NCI-H748 treated with DMSO at 0.1 percent for 48 hours (cell line): ENCODE measurements around the gene JAKMIP3.
A peak's percentile ranks its signal among the peaks of the same experiment; 100 is the strongest.

Experiments used
- DNase-seq: peaks from one replicate; lab custom pipeline; 2025; lab: John Stamatoyannopoulos, UW

JAKMIP3 gene

GRCh38 chr10:132043861-132044695 is 21.7 kb upstream of the JAKMIP3 start:
- no peak for DNase-seq

GRCh38 chr10:132044803-132045202 is 20.9 kb upstream of the JAKMIP3 start:
- DNase-seq = no peak

DNA sequence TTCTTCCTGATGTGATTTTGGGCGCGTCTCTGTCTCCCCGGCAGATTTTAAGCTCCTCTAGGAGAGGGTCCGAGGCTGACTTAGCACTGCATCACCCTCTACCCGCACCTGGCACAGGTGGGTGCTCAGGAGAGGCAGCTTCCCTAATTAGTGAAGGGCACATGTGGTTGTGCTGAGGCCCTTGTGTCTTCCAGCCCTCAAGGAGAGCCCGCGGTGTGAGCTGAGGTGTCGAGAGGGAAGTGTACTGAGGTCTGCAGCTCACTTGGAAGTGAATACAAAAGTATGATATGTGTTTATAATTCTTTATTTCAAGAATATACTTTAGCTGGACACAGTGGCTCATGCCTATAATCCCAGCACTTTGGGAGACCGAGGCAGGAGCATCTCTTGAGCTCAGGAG is 20.4 kb upstream of the JAKMIP3 start:
- DNase-seq = no peak

GRCh38 chr10:132047575-132048293 is 18.0 kb upstream of the JAKMIP3 start:
- DNase-seq = no peak

DNA sequence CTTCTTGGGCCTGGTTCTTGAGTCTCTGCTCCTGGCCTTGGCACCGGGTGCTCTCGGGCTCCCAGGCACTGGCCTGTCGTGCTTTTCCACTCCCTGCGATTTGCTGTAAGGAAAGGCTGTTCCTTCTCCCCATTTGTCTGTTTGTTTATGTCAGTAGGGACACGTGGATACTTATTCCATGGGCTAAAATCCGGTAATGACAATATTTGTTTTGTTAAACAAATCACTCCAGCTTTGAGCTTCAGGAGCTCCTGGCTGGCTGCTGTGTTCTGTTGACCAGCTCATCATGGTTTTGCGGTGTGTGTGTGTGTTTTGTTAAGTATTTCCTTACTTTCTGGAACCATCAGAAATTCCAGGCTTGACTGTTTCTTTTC is 17.5 kb upstream of the JAKMIP3 start:
- peak; percentile 67 for DNase-seq

GRCh38 chr10:132050191-132050590 is 15.6 kb upstream of the JAKMIP3 start:
- DNase-seq = no peak

GRCh38 chr10:132052124-132052523 is 13.6 kb upstream of the JAKMIP3 start:
- no peak for DNase-seq

DNA sequence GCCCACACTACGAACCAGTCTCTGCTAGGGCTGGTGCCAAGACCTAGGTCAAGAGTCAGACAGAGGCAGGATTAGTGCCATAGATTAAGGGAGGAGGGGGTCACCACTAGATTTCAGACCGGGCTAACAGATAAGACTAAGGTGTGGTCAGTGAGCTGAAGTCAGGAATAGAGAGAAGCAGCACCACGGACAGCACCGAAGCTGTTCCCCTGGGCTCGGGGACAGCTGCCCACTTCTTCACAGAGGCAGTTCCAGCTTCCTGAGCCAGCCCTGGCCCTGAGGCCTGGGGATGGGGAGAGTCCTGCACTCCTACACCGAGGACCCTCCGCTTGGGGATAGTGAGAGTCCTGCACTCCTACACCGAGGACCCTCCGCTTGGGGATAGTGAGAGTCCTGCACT is 11.2 kb upstream of the JAKMIP3 start:
- no peak for DNase-seq

GRCh38 chr10:132055616-132056015 is 10.1 kb upstream of the JAKMIP3 start:
- no peak for DNase-seq

DNA sequence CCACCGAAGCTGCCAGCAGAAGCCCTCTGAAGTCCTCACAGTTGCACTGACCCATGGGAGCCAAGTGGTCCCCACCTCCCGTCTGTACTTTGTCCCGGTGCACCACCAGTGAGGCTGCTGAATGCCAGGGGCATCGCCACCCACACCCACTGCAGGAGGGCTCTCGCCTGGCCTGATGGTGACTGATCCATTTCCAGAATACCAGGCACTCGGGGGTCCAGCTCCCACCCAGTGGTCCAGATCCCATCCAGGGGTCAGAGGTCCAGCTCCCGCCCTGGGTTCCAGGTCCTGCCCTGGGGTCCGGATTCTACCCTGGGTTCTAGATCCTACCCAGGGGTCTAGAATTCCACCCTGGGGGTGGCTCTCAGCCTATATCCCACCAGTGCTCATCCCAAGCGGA is 9.1 kb upstream of the JAKMIP3 start:
- no peak for DNase-seq

- DNase-seq = no peak
Measured at GRCh38 chr10:132057191-132057681, 8.5 kb upstream of the JAKMIP3 start.

- no peak for DNase-seq
Measured at GRCh38 chr10:132058111-132058745, 7.5 kb upstream of the JAKMIP3 start.

- no peak for DNase-seq
Measured at GRCh38 chr10:132058793-132059759, 6.7 kb upstream of the JAKMIP3 start.

- DNase-seq = no peak
Measured at GRCh38 chr10:132059760-132060508, 5.8 kb upstream of the JAKMIP3 start.

DNA sequence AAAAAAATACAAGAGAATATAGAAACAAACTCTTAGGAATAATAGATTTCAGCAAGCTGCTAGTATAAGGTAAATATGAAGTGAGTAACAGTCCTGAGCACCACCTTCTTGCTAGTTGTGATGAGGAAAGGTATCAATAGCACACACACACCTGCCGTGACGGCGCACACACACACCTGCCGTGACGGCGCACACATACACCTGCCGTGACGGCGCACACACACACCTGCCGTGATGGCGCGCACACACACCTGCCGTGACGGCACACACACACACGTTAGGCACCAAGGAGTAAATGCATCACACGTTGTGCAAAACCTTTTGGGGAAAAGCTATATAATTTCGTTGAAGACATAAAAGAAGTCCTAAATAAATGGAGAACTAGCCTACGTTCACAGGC is 4.7 kb upstream of the JAKMIP3 start:
- DNase-seq = no peak

DNA sequence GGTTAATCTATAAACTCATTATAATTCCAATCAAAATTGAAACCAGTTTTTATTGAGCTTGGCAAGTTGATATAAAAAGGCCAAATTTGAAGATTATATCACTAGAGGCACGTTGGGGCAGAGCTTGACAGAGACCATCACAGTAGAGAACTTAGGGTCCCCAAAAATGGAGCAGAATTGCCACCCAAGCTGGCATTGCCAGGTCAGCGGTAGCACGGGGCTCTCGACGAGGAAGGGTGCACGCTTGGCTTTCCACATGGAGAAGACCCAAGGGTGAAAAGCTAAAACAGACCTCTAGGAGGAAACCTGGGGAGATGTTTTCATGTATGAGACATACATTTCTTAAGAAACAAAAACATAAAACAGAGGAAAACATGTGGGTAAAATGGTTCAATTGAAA is 4.3 kb upstream of the JAKMIP3 start:
- no peak for DNase-seq

- no peak for DNase-seq
Measured at GRCh38 chr10:132062116-132062515, 3.6 kb upstream of the JAKMIP3 start.

GRCh38 chr10:132062641-132063390 is 2.9 kb upstream of the JAKMIP3 start:
- no peak for DNase-seq

DNA sequence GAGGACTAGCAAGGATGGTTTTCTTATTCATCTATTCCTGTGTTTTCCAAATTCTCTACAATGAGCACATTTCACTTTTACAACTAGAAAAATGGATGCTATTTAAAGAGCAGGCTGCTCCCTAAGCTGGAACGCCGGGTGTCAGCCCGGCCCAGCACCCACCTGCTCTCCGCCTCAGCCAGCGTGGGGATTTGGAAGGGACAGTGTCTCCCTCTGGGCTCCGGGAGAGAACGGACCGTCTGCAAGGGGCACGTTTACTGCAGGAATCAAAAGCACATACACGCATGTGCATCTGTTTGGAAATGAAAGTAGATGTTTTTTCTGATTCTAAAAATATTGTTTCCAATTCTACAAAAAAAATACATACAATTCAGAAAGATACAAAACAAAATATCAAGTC is 2.3 kb upstream of the JAKMIP3 start:
- no peak for DNase-seq

DNA sequence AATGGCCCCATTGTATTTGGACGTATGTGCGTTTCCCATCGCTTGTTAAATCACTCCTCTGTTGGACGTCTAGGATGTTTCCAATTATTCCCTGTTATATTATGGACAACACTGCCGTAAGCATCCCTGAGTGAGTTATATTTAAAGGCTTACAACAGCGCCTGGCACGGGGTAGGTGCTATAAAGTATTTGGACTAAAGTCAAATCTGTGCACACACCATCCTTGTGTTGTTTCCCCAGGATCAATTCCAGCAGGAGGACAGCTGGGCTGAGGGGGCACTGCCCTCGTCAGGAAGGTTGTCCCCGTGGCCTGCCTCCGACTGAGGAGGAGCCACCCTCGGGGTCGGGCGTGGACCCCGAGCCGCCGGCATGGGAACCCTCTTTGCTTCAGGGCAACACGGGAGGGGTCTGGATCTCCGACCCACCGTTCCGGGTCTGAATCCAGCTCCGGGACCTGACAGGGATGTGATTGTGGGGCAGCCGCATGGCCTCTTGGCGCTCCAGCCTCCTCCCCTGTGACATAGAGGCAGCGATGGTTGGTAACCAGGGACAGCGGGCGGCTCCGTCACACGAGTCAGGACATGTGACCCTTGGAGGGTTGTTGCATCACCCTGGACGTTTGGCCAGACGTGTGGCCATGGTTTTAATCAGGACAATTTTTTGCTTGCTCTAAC is 1.5 kb upstream of the JAKMIP3 start:
- DNase-seq = no peak
